HepG2 (cell line): Measurements from ENCODE around the gene TPI1. TPM values are rescaled to one million over a fixed set of nuclear protein-coding genes. Genes with fewer than 3 reads are reported as not detected.

Experiments used
- ARNT2 ChIP-seq: sonication (generic); formaldehyde crosslinking; IDR thresholded peaks from 2 replicates; pipeline ENCODE4 v1.8.0; 2022; ENCODE audit warnings: mild to moderate bottlenecking, low read depth, missing genetic modification reagents, moderate library complexity
- DNMT1 ChIP-seq: sonication (generic); formaldehyde crosslinking; IDR thresholded peaks from 2 replicates; pipeline ENCODE4 v1.5.1; 2020; ENCODE audit warnings: mild to moderate bottlenecking, missing genetic modification reagents
- FOXM1 ChIP-seq: sonication (generic); formaldehyde crosslinking; IDR thresholded peaks from 2 replicates; pipeline ENCODE4 v1.5.0; 2020; ENCODE audit warnings: missing genetic modification reagents
- KMT2B ChIP-seq: IDR thresholded peaks from 2 replicates; pipeline ENCODE4 v1.6.1; 2016; ENCODE audit warnings: missing genetic modification reagents, missing compliant biosample characterization
- MTF2 ChIP-seq: sonication (generic); formaldehyde crosslinking; IDR thresholded peaks from 2 replicates; pipeline ENCODE4 v1.5.0; 2020; ENCODE audit warnings: missing genetic modification reagents, borderline replicate concordance
- NR2C2 ChIP-seq: sonication (generic); formaldehyde crosslinking; IDR thresholded peaks from 2 replicates; pipeline ENCODE4 v1.4.0; 2020; ENCODE audit warnings: missing genetic modification reagents, mild to moderate bottlenecking, moderate library complexity, borderline replicate concordance
- RELA ChIP-seq: sonication (generic); formaldehyde crosslinking; IDR thresholded peaks from 2 replicates; pipeline ENCODE4 v1.4.0; 2020; ENCODE audit warnings: missing genetic modification reagents
- SIN3B ChIP-seq: fragments of 150-350 bp; IDR thresholded peaks from 2 replicates; pipeline ENCODE4 v1.6.1; 2014; ENCODE audit warnings: low read length
- SMARCC2 ChIP-seq: fragments of 450-650 bp; IDR thresholded peaks from 2 replicates; pipeline ENCODE4 v1.6.1; 2017; ENCODE audit warnings: antibody characterized with exemption, mild to moderate bottlenecking
- ZNF124 ChIP-seq: sonication (generic); formaldehyde crosslinking; IDR thresholded peaks from 2 replicates; pipeline ENCODE4 v1.4.0; 2020; ENCODE audit warnings: missing genetic modification reagents
- polyA plus RNA-seq, 8 experiments: library from polyadenylated mRNA; depleted of rRNA in 3 of 8; stranded (reverse) in 7 of 8; unstranded in 1 of 8; fragments of >200 nt; fragmentation: Illumina TruSeq in 4 of 8; extraction: Trizol in 4 of 8; gene quantifications; 2 replicates each; pipeline versions ENCODE4 v1.2.1 to v1.2.3, GENCODE V29; 2011 to 2016; ENCODE audit warnings: low read depth in 4 of 8, missing spikeins in 1 of 8, mixed read lengths in 1 of 8; ENCODE audit not compliant: insufficient read depth in 1 of 8
- total RNA-seq, 5 experiments: library from RNA; depleted of rRNA; stranded (reverse); fragments of >200 nt; fragmentation: Illumina TruSeq; extraction: Trizol; gene quantifications; 2 replicates each; pipeline ENCODE4 v1.2.3, GENCODE V29; 2016; ENCODE audit warnings: low read depth in 1 of 5
- TF ChIP-seq, protein P1 (sequence below): sonication (generic); formaldehyde crosslinking; IDR thresholded peaks from 2 replicates; pipeline ENCODE4 v1.8.1; 2023; ENCODE audit warnings: mild to moderate bottlenecking, moderate library complexity, missing genetic modification reagents
- TF ChIP-seq, protein P2 (sequence below): sonication (generic); formaldehyde crosslinking; IDR thresholded peaks from 2 replicates; pipeline ENCODE4 v1.9.0; 2021; ENCODE audit warnings: missing genetic modification reagents, borderline replicate concordance
- TF ChIP-seq, protein P3 (sequence below), 2 experiments: sonication (generic) in 1 of 2; formaldehyde crosslinking in 1 of 2; IDR thresholded peaks; 2 replicates each; pipeline versions ENCODE4 v1.4.0 to v1.6.1; 2018 to 2020; ENCODE audit warnings: missing genetic modification reagents in 2 of 2, borderline replicate concordance in 1 of 2, low read depth in 1 of 2, mild to moderate bottlenecking in 1 of 2, missing biosample characterization in 1 of 2
- TF ChIP-seq, protein P4 (sequence below): sonication (generic); formaldehyde crosslinking; IDR thresholded peaks from 2 replicates; pipeline ENCODE4 v1.8.0; 2022; ENCODE audit warnings: low read depth, missing genetic modification reagents
- TF ChIP-seq, protein P5 (sequence below): sonication (generic); formaldehyde crosslinking; IDR thresholded peaks from 2 replicates; pipeline ENCODE4 v1.4.0; 2020; ENCODE audit warnings: mild to moderate bottlenecking, missing genetic modification reagents, borderline replicate concordance

TPI1 gene
- total and polyA plus RNA-seq, 2 of the 13 experiments (the other 11 are each of a cell fraction or from before 2014, with no cell fraction given), result 945 to 2,535 TPM

DNA sequence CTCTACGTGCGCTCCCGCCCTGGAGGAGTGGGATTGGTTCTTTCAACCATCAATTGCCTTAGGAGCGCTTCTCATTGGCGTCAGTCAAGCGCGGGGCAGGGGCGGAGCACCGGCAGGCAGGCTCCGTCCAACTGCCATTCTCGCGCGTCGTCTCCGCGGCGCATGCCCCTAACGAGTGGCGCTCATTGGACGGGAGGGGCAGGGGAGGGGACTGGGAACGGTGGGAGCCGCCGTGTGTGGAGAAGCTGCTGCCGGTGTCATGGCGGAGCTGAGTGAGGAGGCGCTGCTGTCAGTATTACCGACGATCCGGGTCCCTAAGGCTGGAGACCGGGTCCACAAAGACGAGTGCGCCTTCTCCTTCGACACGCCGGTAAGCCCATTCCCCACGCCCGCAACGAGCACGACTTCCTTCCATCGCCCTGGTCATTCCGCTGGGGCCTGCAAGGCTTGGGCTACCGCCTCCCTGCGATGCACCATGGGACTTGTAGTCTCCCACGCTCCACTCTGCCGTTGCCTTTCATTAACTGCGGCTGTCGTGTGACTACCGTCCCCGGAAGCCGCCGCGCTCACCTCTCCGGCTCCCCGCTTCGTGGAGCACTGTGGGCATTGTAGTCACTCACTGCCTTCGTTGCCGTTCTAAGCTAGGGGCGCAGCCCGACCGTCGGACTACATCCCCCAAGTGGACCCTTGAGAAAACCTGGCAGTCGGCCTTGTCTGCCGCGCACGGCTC, 15.2 kb upstream of the TPI1 start, which contains the start of gene USP5 (continued):
- TF ChIP-seq, protein P1, sequence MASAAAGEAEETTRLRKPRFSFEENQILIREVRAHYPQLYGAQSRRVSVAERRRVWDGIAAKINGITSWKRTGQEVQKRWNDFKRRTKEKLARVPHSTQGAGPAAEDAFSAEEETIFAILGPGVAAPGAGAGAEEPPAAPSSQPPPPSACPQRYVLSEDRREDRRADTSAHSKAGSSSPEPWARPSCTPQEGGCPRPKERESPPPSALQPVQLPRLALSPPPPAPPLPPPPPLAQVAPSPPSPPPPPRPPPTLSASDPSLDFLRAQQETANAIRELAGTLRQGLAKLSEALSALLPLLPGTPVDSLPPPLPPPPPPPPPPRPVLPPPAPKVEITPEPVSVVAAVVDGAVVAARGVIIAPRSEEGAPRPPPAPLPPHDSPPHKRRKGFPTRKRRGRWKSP (CRISPR knock-in tag), result peak; percentile 80
- TF ChIP-seq, protein P2, sequence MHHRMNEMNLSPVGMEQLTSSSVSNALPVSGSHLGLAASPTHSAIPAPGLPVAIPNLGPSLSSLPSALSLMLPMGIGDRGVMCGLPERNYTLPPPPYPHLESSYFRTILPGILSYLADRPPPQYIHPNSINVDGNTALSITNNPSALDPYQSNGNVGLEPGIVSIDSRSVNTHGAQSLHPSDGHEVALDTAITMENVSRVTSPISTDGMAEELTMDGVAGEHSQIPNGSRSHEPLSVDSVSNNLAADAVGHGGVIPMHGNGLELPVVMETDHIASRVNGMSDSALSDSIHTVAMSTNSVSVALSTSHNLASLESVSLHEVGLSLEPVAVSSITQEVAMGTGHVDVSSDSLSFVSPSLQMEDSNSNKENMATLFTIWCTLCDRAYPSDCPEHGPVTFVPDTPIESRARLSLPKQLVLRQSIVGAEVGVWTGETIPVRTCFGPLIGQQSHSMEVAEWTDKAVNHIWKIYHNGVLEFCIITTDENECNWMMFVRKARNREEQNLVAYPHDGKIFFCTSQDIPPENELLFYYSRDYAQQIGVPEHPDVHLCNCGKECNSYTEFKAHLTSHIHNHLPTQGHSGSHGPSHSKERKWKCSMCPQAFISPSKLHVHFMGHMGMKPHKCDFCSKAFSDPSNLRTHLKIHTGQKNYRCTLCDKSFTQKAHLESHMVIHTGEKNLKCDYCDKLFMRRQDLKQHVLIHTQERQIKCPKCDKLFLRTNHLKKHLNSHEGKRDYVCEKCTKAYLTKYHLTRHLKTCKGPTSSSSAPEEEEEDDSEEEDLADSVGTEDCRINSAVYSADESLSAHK (CRISPR knock-in tag), result no peak
- TF ChIP-seq RELA (CRISPR knock-in tag) (no peak), MTF2 (CRISPR knock-in tag) (no peak; the same call in 1 of the 2 replicates), KMT2B (CRISPR knock-in tag) (peak; percentile 73), ARNT2 (CRISPR knock-in tag) (peak; percentile 60; the same call in 1 of the 2 replicates), FOXM1 (CRISPR knock-in tag) (no peak), NR2C2 (peak; percentile 98), SMARCC2 (no peak), SIN3B (peak; percentile 71; the same call in 1 of the 2 replicates), DNMT1 (CRISPR knock-in tag) (no peak), ZNF124 (CRISPR knock-in tag) (no peak; the same call in 1 of the 2 replicates)
- TF ChIP-seq, protein P3, sequence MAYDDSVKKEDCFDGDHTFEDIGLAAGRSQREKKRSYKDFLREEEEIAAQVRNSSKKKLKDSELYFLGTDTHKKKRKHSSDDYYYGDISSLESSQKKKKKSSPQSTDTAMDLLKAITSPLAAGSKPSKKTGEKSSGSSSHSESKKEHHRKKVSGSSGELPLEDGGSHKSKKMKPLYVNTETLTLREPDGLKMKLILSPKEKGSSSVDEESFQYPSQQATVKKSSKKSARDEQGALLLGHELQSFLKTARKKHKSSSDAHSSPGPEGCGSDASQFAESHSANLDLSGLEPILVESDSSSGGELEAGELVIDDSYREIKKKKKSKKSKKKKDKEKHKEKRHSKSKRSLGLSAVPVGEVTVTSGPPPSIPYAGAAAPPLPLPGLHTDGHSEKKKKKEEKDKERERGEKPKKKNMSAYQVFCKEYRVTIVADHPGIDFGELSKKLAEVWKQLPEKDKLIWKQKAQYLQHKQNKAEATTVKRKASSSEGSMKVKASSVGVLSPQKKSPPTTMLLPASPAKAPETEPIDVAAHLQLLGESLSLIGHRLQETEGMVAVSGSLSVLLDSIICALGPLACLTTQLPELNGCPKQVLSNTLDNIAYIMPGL (CRISPR knock-in tag; IDR thresholded peaks at IDR 0.05; ENCODE audit: borderline replicate concordance in 1 of 2, low read depth in 1 of 2), result peak; percentile 14 to 25; a peak in 1 of 4 replicates
- TF ChIP-seq, protein P4, sequence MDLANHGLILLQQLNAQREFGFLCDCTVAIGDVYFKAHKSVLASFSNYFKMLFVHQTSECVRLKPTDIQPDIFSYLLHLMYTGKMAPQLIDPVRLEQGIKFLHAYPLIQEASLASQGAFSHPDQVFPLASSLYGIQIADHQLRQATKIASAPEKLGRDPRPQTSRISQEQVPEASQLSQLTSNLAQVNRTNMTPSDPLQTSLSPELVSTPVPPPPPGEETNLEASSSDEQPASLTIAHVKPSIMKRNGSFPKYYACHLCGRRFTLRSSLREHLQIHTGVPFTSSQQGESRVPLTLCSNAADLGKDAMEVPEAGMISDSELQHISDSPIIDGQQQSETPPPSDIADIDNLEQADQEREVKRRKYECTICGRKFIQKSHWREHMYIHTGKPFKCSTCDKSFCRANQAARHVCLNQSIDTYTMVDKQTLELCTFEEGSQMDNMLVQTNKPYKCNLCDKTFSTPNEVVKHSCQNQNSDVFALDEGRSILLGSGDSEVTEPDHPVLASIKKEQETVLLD (CRISPR knock-in tag), result peak; percentile 47; the same call in 1 of the 2 replicates
- TF ChIP-seq, protein P5, sequence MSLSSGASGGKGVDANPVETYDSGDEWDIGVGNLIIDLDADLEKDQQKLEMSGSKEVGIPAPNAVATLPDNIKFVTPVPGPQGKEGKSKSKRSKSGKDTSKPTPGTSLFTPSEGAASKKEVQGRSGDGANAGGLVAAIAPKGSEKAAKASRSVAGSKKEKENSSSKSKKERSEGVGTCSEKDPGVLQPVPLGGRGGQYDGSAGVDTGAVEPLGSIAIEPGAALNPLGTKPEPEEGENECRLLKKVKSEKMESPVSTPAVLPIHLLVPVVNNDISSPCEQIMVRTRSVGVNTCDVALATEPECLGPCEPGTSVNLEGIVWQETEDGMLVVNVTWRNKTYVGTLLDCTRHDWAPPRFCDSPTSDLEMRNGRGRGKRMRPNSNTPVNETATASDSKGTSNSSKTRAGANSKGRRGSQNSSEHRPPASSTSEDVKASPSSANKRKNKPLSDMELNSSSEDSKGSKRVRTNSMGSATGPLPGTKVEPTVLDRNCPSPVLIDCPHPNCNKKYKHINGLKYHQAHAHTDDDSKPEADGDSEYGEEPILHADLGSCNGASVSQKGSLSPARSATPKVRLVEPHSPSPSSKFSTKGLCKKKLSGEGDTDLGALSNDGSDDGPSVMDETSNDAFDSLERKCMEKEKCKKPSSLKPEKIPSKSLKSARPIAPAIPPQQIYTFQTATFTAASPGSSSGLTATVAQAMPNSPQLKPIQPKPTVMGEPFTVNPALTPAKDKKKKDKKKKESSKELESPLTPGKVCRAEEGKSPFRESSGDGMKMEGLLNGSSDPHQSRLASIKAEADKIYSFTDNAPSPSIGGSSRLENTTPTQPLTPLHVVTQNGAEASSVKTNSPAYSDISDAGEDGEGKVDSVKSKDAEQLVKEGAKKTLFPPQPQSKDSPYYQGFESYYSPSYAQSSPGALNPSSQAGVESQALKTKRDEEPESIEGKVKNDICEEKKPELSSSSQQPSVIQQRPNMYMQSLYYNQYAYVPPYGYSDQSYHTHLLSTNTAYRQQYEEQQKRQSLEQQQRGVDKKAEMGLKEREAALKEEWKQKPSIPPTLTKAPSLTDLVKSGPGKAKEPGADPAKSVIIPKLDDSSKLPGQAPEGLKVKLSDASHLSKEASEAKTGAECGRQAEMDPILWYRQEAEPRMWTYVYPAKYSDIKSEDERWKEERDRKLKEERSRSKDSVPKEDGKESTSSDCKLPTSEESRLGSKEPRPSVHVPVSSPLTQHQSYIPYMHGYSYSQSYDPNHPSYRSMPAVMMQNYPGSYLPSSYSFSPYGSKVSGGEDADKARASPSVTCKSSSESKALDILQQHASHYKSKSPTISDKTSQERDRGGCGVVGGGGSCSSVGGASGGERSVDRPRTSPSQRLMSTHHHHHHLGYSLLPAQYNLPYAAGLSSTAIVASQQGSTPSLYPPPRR (CRISPR knock-in tag), result no peak
